Activated CD4-positive, alpha-beta T cell treated with anti-CD3 and anti-CD28 coated beads, Interleukin-2, amount 10 ng/mL, durations not matched to agents 7 days and 5 days (primary cell): Measurements from ENCODE around the gene CLDN5. TPM values are rescaled to one million over a fixed set of nuclear protein-coding genes. Genes with fewer than 3 reads are reported as not detected.

Source experiments
- CTCF ChIA-PET: fragments of 350-600 bp; sonication (Branson Sonifier 250); formaldehyde crosslinking; loops from one replicate; lab custom pipeline; 2021; ENCODE audit warnings: antibody characterized with exemption; lab: Charles Lee
- POLR2A ChIA-PET: fragments of 350-600 bp; sonication (Branson Sonifier 250); formaldehyde crosslinking; loops from one replicate; lab custom pipeline; 2021; ENCODE audit warnings: antibody characterized with exemption; lab: Charles Lee
- DNase-seq: peaks from one replicate; pipeline ENCODE4 v3.0.0-alpha.2; 2020
- H3K27ac Mint-ChIP-seq: one replicate; pipeline ENCODE4 v1.8.0; 2021; ENCODE audit warnings: mild to moderate bottlenecking, moderate library complexity, mixed read lengths
- H3K27me3 Mint-ChIP-seq: one replicate; pipeline ENCODE4 v1.8.0; 2021; ENCODE audit warnings: mixed read lengths
- H3K36me3 Mint-ChIP-seq: one replicate; pipeline ENCODE4 v1.8.0; 2021; ENCODE audit warnings: low read depth, mixed read lengths
- H3K4me1 Mint-ChIP-seq: one replicate; pipeline ENCODE4 v1.8.0; 2021; ENCODE audit warnings: mixed read lengths
- H3K4me3 Mint-ChIP-seq: one replicate; pipeline ENCODE4 v1.8.0; 2021; ENCODE audit warnings: mild to moderate bottlenecking, moderate library complexity, mixed read lengths
- H3K9me3 Mint-ChIP-seq: one replicate; pipeline ENCODE4 v1.8.0; 2021; ENCODE audit warnings: mixed read lengths
- total RNA-seq, 2 experiments: library from RNA; stranded (reverse); gene quantifications; one replicate each; pipeline ENCODE4 v1.2.3, GENCODE V29; 2021

Gene CLDN5
- total RNA-seq, 2 experiments from 2014 or later, result 0.25 to 0.40 TPM

DNA sequence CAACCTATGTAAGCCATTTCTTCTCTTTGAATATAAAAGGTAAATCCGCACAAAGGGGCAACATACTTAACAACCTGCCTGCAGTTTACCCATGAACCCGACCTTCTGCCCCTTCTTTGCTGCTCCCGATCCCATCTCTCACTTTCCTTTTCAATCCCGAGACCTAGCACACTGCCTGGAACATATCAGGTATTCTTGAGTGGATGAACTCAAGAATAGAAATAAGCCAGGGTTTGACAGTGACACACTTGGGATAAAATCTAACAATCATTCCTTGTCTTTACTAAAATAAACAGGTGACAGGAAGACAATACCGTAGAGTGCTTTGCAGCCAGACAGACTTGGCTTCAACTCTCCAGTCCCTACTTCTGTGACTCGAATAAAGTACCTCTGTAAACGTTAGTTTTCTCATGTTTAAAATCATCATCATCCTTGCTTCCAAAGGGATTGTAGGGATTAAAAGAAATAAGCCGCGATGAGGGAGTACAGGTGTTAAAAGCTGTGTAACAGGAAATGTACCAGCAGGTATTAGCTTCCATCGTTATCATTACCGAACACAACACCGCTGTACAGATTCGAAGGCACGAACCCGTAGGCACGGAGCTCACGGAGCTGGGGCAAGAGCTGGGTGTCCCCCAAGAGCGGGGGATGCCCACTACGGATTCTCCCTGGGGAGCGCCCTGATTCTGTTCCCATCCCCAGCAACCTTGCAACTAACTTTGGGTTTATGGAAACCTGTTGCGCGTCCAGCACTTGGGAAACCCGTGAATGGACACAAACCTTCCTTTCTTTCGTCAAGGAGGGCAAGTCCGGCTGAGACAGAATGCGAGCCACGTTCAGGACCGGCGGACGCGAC, 45.9 kb downstream of the CLDN5 start:
- H3K27ac Mint-ChIP-seq, result peak overlapping the region; percentile 89
- no peaks in the 10 kb centered on the region for H3K9me3 Mint-ChIP-seq
- DNase-seq, result peak; percentile 30
- CTCF ChIA-PET, result interaction anchor here (0.9 to 1.2 kb wide), 2 partner anchors 15 kb away, joined by 3 to 4 read pairs; no protein-coding TSS in a partner anchor
- H3K36me3 Mint-ChIP-seq, result peaks cover 15% of the 10 kb centered on the region
- POLR2A ChIA-PET, result interaction anchor here (0.7 kb wide), 2 partner anchors 45 to 193 kb away, joined by 3 to 9 read pairs; no protein-coding TSS in a partner anchor
- H3K27me3 Mint-ChIP-seq, result no peaks in the 10 kb centered on the region
- peak overlapping the region; percentile 100 for H3K4me3 Mint-ChIP-seq
- peaks cover 40% of the 10 kb centered on the region for H3K4me1 Mint-ChIP-seq

DNA sequence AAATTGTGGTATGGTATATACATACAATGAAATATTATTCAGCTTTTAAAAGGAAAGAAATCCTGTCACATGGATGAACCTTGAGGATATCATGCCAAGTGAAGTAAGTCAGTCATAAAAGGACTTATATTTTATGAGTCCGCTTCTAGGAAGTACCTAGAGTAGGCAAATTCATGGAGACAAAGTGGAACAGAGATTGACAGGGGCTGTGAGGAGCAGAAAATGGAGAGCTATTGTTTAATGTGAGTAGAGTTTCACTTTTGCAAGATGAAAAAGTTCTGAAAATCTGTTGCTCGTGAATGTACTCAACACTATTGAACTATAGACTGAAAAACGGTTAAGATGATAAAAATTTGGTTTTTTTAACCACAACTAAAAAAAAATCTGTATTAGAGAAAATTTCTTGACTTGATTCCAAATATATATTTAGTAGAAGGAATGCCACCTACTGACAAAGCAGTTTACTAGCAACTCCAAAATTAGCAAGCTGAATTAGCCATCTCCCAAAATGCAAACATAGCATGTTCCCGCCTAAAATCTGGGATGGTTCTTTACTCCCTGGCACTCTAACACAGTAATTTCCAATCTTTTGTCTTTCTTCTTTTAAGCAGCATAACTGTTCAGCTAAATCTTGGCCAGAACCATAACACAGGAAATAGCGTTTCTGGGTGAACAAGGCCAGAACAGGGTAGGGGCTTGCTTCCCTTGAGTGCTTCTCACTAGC, 46.7 kb downstream of the CLDN5 start:
- ChIA-PET CTCF (interaction anchor here (0.9 to 1.2 kb wide), 2 partner anchors 14 to 16 kb away, joined by 3 to 4 read pairs; no protein-coding TSS in a partner anchor), POLR2A (interaction anchor here (0.6 to 0.7 kb wide), 3 partner anchors 46 to 192 kb away, joined by 3 to 9 read pairs (median 3); no protein-coding TSS in a partner anchor)
- DNase-seq, result peak; percentile 18
- Mint-ChIP-seq H3K4me1 (peaks cover 38% of the 10 kb centered on the region), H3K36me3 (peaks cover 19% of the 10 kb centered on the region), H3K27ac (peak overlapping the region; percentile 89), H3K4me3 (peak overlapping the region; percentile 100), H3K27me3 (no peaks in the 10 kb centered on the region), H3K9me3 (no peaks in the 10 kb centered on the region)

GRCh38 chr22:19476023-19476422, 48.2 kb downstream of the CLDN5 start:
- Mint-ChIP-seq H3K36me3 (peaks cover 24% of the 10 kb centered on the region), H3K9me3 (no peaks in the 10 kb centered on the region), H3K4me1 (peaks cover 37% of the 10 kb centered on the region), H3K27me3 (no peaks in the 10 kb centered on the region), H3K27ac (no peak overlapping the region), H3K4me3 (no peak overlapping the region)
- ChIA-PET CTCF (no interaction called here), POLR2A (no interaction called here)
- DNase-seq, result no peak

DNA sequence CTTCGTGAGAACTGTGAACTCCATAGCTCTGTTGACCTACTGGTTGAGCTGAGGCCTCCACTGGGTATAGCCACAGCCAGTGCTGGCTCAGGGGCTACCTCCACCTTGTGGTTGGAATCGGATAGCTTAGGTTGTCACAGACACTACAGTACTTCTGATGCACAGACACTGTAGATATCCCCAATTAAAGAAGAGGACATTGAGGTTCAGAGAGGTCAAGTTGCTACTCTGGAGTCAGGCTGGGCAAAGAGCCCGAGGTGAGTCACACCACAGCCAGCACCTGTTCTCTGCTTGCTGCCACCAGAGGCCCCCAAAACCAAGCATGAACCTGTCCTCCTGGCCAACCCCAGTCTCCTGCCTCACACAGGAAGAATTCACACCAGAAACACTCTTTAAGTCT, 50.6 kb downstream of the CLDN5 start:
- POLR2A ChIA-PET, result no interaction called here

More for the DNA sequence above, 50.6 kb downstream of the CLDN5 start:
- CTCF ChIA-PET, result interaction anchor here (0.6 to 1.8 kb wide), 4 partner anchors 15 to 160 kb away, joined by 3 to 4 read pairs (median 4); no protein-coding TSS in a partner anchor
- H3K9me3 Mint-ChIP-seq, result no peaks in the 10 kb centered on the region
- H3K36me3 Mint-ChIP-seq, result peaks cover 27% of the 10 kb centered on the region
- H3K4me3 Mint-ChIP-seq, result no peak overlapping the region
- no peak for DNase-seq
- no peak overlapping the region for H3K27ac Mint-ChIP-seq
- no peaks in the 10 kb centered on the region for H3K27me3 Mint-ChIP-seq
- H3K4me1 Mint-ChIP-seq, result peaks cover 24% of the 10 kb centered on the region

Other genes with a start within 250 kb of the CLDN5 start
- under 1 TPM; 0.62 to 0.69 TPM for gene CLTCL1, start 232.7 kb downstream of the CLDN5 start, total RNA-seq
- 10 to 100 TPM; 45.0 to 51.2 TPM for gene HIRA, start 92.7 kb downstream of the CLDN5 start, total RNA-seq
- 10 to 100 TPM; 19.7 to 19.9 TPM for gene MRPL40, start 91.9 kb downstream of the CLDN5 start, total RNA-seq
- 10 to 100 TPM; 33.3 to 34.0 TPM for gene C22orf39, start 76.7 kb downstream of the CLDN5 start, total RNA-seq
- gene UFD1, start 45.2 kb downstream of the CLDN5 start, total RNA-seq, result 100 to 1,000 TPM in 1 of 2 experiments, 10 to 100 TPM in 1; 93.1 to 114 TPM
- 10 to 100 TPM; 59.5 to 65.7 TPM for gene CDC45, start 44.5 kb downstream of the CLDN5 start, total RNA-seq
- not detected for gene SEPTIN5, start 190.1 kb upstream of the CLDN5 start, total RNA-seq
- not detected for gene GP1BB, start 199.1 kb upstream of the CLDN5 start, total RNA-seq
- not detected for gene TBX1, start 236.4 kb upstream of the CLDN5 start, total RNA-seq